HT-29 (cell line): ENCODE results near the gene SRP19. TPM values are rescaled to one million over a fixed set of nuclear protein-coding genes. Genes with fewer than 3 reads are reported as not detected.
A peak's percentile ranks its signal among the peaks of the same experiment; 100 is the strongest.
"Not testable (repeated sequence)": the region's sequence is repeated elsewhere in the genome, so short reads cannot be mapped to it uniquely, and the experiment has no call there.

Source experiments
- DNase-seq: peaks from one replicate; pipeline ENCODE4 v3.0.0-alpha.2; 2015; ENCODE audit warnings: low spot score
- total RNA-seq: library from RNA; depleted of rRNA; stranded (reverse); fragments of >200 nt; shearing (Covaris generic); gene quantifications from 2 replicates; pipeline ENCODE4 v1.2.3, GENCODE V29; 2014; rRNA removed

SRP19 gene
- 16.7 and 17.1 TPM in 2 replicates for total RNA-seq

DNA sequence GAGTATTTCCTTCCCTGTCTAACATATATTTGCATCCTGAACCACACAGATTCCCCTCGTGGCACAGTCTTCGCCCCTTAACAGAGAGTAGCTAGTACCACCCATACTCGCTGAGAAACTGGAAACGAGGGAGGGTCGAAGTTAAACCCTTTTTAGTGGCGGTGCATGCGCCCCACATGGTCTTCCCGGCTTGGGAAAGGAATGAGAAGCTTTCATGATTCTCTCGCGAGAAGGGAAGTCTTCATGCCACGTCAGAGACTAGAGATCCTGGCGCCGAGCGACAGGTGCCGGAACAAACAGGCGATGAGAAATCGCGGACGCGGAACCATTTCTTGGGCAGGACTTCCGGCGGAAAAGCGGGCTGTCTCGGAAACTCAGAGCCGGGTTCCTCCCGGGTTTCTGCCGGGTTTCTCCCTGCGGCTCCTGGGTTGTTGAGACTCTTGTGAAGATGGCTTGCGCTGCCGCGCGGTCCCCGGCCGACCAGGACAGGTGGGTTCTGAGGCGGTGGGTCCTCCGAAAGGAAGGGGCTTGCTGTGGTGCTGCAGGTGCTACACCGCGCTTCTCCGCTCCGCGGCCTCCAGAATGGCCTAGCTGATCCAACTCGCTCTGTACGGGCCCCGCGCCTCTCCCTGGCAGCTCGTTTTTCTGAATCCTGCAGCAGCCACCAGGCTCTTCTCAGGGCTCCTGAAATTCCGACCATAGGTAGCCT is at the start of gene SRP19:
Gene SRP19 (plus strand): TSS at position 359 of the 709 bp plus-strand sequence. CDS start 90 bp downstream, at position 449.
- DNase-seq, result peak; percentile 96

GRCh38 chr5:112812549-112812948 is 48.5 kb upstream of the SRP19 start:
- DNase-seq, result no peak

GRCh38 chr5:112820246-112820645 is 40.8 kb upstream of the SRP19 start:
- DNase-seq, result no peak

GRCh38 chr5:112822456-112822855 is 38.6 kb upstream of the SRP19 start:
- no peak for DNase-seq

DNA sequence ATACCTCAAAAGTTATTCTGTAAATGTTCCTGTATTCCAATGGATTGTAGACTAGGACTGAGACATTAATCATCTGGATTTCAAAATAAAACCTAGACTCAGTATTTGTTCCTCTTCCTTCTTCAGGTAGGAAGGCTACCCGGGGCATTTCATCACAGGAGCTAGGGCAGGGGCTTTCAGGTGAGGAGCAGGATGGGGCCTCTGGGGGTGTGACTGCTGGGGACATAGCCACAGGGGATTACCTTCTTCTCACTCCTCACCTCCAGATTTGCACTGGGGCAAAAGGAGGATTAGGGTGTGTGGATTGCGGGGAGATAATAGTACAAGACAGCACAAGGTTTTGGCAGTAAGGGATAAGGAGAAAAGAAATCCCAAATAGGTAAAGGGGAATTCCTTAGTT is 37.9 kb upstream of the SRP19 start:
- DNase-seq, result no peak

DNA sequence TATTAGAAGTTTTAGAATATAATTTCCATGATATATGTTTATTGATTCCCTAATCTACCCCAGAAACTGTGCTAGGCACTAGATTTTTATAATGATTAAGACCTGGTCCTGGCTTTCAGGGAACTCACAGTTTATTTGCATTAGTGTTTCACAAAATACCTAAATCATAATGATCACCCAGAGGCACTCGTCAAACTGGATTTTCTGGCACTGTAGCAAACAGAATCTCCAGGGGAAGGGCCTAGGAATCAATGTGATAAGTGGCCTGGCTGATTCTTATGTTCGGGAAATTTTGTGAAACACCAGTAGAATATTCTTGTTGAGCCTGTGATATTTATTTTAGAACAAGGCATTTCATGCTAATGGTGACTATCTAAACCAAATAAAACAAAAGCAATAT is 37.4 kb upstream of the SRP19 start:
- DNase-seq, result peak; percentile 40

DNA sequence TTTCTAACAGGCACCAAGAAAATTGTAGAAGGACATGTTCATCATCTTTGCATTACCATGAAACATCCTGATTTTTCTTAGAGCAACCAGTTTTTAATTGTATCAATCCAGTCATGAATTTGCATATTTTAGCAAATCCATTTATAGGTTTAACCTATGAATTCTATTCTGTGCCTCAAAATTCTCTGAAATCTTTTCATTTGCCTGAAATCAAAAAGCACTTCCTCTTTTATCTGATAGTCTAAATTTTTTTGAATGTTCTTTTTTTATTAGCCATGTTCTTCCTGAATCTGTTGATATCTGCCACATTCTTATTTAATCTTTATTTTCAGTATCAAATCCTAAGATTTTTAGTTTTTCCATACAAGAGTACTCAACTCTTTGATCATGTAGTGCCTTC is 36.9 kb upstream of the SRP19 start:
- no peak for DNase-seq

GRCh38 chr5:112830378-112830777 is 30.7 kb upstream of the SRP19 start:
- no peak for DNase-seq

- DNase-seq, result no peak
These were observed 27.1 kb upstream of the SRP19 start for GRCh38 chr5:112833971-112834370.

GRCh38 chr5:112844489-112844888 is 16.6 kb upstream of the SRP19 start:
- DNase-seq, result no peak

GRCh38 chr5:112846556-112846955 is 14.5 kb upstream of the SRP19 start:
- no peak for DNase-seq

- DNase-seq, result no peak
These were observed 13.8 kb upstream of the SRP19 start for GRCh38 chr5:112847306-112847705.

DNA sequence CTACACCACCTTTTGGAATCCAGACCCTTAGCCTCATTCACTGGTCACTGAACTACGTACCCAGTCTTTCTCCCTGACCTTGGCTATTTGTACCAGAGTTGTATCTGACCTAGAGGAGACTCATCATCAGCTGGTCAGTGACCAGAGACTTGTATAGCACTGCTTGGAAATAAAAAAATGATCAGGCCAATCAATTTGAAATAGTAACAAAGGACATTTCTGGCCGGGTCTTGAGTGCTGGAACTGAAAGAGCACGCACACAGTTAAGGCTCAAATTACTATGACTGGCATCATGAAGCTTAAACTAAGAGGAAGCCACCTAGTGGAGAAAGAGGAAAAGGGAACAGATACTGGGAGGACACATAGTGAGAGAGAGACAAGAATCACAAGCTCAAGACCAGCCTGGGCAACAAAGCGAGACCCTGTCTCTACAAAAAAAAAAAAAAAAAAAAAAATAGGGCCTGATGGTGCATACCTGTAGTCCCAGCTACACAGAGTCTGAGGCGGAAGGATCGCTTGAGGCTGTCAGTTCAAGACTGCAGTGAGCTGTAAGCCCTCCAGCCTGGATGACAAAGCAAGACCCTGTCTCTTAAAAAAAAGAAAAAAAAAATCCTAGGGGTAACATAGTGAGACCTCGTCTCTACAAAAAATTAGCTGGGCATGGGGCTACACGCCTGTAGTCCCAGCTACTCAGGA is 12.8 kb upstream of the SRP19 start:
- DNase-seq, result peak; percentile 48

GRCh38 chr5:112849912-112850311 is 11.2 kb upstream of the SRP19 start:
- DNase-seq, result no peak

DNA sequence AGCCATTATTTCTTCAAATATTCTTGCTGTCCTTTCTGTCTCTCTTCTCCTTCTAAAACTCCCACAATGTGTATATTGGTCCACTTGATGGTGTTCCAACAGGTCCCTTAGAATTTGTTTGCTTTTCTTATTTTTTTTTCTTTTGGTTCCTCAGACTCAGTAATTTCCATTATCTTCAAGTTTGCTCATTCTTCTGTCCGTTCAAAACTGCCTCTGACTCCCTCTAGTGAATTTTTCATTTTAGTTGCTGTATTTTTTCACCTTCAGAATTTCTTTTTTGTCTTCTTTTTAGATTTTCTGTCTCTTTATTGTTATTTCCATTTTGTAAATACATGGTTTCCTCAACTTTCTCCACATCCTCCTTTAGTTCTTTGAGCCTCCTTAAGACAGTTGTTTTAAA is 6.4 kb upstream of the SRP19 start:
- no peak for DNase-seq

- DNase-seq, result no peak
These were observed 3.2 kb upstream of the SRP19 start for GRCh38 chr5:112857866-112858265.

DNA sequence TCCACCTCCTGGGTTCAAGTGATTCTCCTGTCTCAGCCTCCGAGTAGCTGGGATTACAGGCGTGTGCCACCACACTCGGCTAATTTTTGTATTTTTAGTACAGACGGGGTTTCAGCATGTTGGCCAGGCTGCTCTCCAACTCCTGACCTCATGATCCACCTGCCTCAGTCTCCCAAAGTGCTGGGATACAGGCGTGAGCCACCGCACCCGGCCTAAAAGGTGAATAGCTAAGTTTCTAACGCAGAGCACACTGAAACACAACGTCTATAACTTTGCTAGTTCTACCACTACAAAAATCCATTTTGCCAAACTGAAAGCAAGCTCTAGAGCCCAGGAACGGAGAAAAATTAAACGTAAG is 537 bp upstream of the SRP19 start:
- DNase-seq, result not testable (repeated sequence)

GRCh38 chr5:112861638-112861985 is 525 bp downstream of the SRP19 start:
- DNase-seq, result no peak

DNA sequence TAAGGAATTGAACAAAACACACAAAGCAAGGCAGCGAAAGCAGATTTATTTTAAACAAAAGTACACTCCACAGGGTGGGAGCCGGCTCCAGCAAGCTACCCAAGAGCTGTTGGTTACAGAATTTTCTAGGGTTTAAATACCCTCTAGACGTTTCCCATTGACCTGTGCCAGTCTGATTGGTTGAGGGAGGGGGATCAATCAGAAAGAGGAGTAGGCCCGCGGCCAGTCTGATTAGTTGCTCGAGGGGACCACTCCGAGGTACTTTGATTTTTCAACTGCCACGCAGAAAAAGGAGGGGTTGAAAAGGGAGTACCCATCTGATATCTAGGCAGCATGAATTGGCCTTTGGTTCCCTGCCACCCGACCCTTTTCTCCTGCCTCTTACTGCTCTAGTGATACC is 998 bp downstream of the SRP19 start:
- no peak for DNase-seq

GRCh38 chr5:112863549-112863948 is 2.5 kb downstream of the SRP19 start:
- no peak for DNase-seq

DNA sequence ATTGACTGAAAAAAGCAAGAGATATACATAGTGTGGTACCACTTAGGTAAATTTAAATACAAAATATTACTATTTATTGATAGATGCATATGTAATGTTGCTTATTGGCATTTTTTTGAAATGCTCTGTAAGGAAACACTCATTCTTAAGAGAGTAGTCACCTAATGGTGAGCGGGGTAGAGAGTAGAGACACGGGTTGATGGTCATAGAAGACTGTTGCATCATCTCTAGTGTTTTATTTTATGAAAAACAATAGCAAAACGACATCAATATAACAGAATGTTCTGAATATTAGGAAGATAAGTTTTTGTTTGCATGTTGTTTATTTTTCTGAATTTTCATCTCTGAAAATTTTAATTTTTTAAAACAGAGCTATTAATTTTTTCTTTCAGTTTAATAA is 4.0 kb downstream of the SRP19 start:
- DNase-seq, result no peak

DNA sequence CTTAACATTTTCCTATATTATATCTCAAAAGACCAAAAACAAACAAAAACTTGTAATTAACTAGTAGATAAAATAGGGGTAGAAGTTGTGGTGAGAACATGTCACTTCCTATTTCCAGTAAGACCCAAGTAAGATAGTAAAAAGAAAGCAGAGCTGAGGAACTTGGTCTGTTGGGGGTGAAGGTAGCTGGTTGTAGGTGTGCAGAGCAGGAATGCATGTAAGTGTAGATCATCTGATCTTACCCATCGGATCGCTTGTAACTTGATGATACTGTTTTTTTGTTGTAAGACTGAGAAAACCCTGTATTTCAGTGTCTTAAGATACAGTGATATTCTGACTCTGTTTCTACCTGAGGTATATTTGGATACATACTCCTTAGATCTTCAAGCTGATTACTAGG is 5.7 kb downstream of the SRP19 start:
- no peak for DNase-seq

GRCh38 chr5:112867411-112867810 is 6.3 kb downstream of the SRP19 start:
- DNase-seq, result no peak

DNA sequence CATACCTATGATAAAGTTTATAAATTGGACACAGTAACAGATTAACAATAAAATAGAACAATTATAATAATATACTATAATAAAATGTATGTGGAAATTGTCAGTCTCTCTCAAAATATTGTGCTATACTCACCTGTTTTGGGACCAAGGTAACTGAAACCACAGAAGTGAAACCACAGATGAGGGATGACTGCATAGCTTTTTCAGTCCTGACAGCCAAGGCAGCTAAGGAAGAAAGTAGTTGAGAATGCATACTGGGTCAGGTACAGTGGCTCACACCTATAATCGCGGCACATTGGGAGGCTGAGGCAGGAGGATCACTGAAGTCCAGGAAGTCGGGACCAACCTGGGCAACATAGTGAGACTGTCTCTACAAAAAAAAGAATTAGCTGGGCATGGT is 8.9 kb downstream of the SRP19 start:
- DNase-seq, result no peak
